Fibroblast of pulmonary artery (primary cell): Measurements from ENCODE around the gene ADORA2B.

Experiments used
- DNase-seq: peaks from one replicate; pipeline ENCODE4 v3.0.0-alpha.2; 2010; ENCODE audit warnings: low read depth
- H3K4me3 ChIP-seq: replicated peaks from 2 replicates; pipeline ENCODE4 v1.5.1; 2011; ENCODE audit warnings: low read depth, mild to moderate bottlenecking, control low read depth, low read length, moderate library complexity
- TF ChIP-seq, protein P1 (sequence below): IDR thresholded peaks from 2 replicates; pipeline ENCODE4 v1.5.1; 2011; ENCODE audit warnings: mild to moderate bottlenecking, control low read depth, low read length, inconsistent platforms; ENCODE audit errors: missing control alignments

ADORA2B gene

DNA sequence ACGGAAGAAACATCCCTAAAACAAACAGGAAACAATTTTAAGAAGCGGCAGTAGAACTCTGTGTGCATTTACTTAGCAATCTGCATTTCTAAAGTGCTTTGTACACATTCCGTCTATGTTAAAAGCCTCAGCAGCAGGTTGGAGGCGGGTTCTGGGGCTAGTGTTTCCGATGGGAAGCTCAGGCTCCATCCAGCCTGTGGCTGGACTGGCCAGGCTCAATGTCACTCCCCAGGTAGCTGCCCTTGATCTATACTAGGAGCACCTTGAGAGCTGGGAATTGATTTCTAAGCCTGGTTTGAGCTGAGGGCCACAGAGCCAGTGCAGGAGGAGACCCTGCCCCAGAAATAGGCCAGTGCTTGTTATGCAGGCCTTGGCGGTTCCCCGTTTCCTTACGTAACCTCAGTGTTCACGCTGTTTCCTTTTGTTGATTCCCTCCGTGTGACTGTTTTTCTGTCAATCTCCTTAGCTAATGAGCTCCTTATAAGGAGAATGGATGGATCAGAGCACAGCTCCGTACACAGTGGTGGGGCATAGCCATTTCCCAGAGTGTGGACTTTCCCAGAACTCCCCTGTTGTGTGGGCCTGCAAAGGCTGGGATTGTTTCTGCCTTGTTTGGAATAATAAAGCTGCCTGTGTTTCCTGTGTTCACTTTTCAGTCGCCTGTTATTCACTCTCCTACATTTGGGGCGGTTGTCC, 21.4 kb downstream of the ADORA2B start:
- no peak overlapping the region for H3K4me3 ChIP-seq
- TF ChIP-seq, protein P1, sequence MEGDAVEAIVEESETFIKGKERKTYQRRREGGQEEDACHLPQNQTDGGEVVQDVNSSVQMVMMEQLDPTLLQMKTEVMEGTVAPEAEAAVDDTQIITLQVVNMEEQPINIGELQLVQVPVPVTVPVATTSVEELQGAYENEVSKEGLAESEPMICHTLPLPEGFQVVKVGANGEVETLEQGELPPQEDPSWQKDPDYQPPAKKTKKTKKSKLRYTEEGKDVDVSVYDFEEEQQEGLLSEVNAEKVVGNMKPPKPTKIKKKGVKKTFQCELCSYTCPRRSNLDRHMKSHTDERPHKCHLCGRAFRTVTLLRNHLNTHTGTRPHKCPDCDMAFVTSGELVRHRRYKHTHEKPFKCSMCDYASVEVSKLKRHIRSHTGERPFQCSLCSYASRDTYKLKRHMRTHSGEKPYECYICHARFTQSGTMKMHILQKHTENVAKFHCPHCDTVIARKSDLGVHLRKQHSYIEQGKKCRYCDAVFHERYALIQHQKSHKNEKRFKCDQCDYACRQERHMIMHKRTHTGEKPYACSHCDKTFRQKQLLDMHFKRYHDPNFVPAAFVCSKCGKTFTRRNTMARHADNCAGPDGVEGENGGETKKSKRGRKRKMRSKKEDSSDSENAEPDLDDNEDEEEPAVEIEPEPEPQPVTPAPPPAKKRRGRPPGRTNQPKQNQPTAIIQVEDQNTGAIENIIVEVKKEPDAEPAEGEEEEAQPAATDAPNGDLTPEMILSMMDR, result no peak
- DNase-seq, result no peak

DNA sequence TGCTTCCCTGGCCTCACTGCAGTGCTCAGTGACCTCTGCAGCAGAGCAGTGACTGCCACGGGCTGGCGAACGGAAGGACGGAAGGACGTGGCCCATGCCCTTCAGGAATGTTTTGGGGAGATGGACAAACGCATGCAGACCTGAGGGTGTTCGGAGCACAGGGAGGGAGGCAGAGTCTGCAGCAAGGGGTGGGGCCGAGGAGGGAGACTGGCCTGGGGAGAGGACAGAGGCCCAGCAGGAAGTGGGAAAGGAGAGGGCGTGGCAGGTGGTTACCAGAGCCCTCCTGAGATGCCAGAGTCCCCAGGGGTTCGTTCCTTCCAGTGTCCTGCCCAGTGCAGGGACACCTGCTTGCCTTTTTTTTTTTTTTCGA, 21.9 kb downstream of the ADORA2B start:
- H3K4me3 ChIP-seq, result no peak overlapping the region
- TF ChIP-seq, protein P1, result no peak

GRCh38 chr17:15967706-15968399, 22.9 kb downstream of the ADORA2B start:
- no peak overlapping the region for H3K4me3 ChIP-seq
- DNase-seq, result no peak
- TF ChIP-seq, protein P1, result no peak

More for the DNA sequence above, 21.9 kb downstream of the ADORA2B start:
- DNase-seq, result no peak

GRCh38 chr17:15969463-15969862, 24.5 kb downstream of the ADORA2B start:
- TF ChIP-seq, protein P1, result no peak
- no peak overlapping the region for H3K4me3 ChIP-seq
- DNase-seq, result no peak

DNA sequence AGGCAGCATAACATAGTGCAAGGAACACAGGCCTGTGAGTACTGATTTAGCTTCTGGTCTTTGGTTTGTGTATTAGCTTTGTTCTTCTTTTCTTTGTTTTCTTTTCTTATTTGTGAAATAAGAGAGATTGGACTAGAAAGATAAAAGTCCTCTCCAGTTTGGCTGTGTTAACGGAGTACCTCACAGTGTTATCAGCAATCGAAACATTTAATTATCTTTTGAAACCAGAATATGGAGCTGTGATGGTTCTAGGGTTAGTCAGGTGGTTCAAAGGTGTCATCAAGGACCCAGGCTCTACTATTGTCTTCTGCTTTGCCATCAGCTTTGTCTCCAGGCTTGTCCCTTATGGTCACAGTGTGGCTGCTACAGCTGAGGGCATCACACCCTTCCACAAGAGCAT, 25.6 kb downstream of the ADORA2B start:
- TF ChIP-seq, protein P1, result no peak
- DNase-seq, result no peak
- no peak overlapping the region for H3K4me3 ChIP-seq

- H3K4me3 ChIP-seq, result no peak overlapping the region
- DNase-seq, result no peak
- TF ChIP-seq, protein P1, result no peak
Measured at GRCh38 chr17:15971098-15971678, 26.3 kb downstream of the ADORA2B start.
